Upper lobe of left lung (tissue), 4 donors: ENCODE data around the gene SRCIN1.

ENCODE experiments used
- POLR2AphosphoS5 ChIP-seq, 2 donors: sonication (generic); formaldehyde crosslinking; IDR thresholded peaks; one replicate each; pipeline ENCODE4 v1.5.1; 2017; ENCODE audit warnings: antibody characterized with exemption in 2 of 2
- TF ChIP-seq, protein P1 (sequence below), 6 experiments: fragments of 450-650 bp in 4 of 6; fragments of 200-600 bp in 2 of 6; sonication (generic) in 2 of 6; IDR thresholded peaks; one replicate each; pipeline ENCODE4 v1.5.1; 2016 to 2019; ENCODE audit warnings: antibody characterized with exemption in 6 of 6

DNA sequence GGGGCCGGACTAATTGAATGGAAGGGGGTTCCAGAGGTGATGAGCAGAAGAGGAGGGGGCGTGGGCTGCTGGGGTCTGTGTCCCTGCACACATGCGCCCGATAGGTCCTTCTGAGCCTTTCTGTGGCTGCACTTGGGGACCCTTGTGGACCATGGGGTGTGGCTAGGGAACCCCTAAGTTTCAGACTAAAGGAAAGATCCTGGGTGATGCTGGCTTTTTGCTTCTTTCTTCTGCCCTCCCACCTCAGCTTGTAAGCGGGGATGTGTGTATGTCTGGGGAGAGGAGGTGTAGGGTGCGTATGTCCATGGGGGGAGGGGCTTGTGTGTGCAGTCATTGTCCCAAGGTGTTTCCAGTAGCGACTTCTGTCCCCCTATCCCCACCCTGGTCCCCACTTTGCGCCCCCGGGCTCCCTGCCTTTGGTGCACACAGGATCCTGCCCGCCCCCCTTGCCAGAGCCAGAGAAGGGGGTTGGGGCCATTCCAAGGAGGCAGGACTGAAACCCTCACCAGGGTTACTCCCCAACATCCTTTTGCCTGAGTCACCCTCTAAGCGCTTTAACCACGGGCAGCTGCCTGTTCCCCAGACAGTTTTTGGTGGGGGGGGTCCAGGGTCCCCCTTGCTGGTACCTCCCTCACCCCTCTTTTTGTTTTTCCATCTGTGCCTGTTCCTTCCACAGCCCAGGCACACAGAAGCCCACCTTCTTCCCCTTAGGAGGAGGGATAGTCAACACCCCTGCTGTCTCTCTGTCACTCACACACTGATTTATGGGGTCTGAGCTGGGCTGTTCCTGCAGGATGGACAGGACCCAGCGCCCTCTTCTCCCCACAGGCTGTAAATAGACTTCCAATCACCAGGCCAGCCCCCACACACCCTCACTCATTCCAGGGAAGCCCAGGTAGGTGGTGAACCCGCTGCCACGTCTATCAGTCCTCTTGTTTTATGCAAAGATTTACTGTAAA, 94.3 kb downstream of the SRCIN1 start:
- TF ChIP-seq, protein P1, sequence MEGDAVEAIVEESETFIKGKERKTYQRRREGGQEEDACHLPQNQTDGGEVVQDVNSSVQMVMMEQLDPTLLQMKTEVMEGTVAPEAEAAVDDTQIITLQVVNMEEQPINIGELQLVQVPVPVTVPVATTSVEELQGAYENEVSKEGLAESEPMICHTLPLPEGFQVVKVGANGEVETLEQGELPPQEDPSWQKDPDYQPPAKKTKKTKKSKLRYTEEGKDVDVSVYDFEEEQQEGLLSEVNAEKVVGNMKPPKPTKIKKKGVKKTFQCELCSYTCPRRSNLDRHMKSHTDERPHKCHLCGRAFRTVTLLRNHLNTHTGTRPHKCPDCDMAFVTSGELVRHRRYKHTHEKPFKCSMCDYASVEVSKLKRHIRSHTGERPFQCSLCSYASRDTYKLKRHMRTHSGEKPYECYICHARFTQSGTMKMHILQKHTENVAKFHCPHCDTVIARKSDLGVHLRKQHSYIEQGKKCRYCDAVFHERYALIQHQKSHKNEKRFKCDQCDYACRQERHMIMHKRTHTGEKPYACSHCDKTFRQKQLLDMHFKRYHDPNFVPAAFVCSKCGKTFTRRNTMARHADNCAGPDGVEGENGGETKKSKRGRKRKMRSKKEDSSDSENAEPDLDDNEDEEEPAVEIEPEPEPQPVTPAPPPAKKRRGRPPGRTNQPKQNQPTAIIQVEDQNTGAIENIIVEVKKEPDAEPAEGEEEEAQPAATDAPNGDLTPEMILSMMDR (IDR thresholded peaks at IDR 0.05): no peak
- TF ChIP-seq POLR2AphosphoS5 (IDR thresholded peaks at IDR 0.05): no peak
